ENCODE measurements around the gene LPP. TPM values are rescaled to one million over a fixed set of nuclear protein-coding genes. Genes with fewer than 3 reads are reported as not detected.
"Not testable (repeated sequence)": the region's sequence is repeated elsewhere in the genome, so short reads cannot be mapped to it uniquely, and the experiment has no call there.

LPP gene
- total RNA-seq, 6 experiments from 2014 or later = 41.5 to 90.5 (median 69.5) TPM

DNA sequence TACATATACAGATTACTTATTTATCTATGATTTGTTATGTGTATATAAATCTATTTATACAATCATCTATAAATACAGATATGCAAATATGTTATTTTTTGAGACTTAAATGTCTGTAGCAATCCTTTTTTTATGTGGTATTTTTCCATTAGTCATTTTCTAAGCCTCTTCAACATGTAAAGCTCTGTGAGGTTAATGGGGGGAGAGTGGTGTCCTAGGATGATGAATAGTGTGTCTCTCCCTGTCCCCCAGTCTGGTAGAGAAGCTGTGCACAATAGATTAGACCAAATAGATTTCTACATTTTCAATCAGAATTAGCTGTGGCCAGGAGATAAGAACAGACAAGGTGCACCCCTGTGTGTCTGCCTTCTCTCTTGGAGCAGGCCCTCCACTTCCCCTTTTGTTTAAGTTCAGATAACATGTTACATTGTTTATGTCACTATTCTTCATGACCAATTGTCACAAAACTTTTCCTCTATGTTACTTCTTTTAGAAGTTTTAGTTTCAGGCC lies 453.9 kb downstream of the LPP start:
- DNase-seq (no peak), ATAC-seq (no peak)
- Histone ChIP-seq H3K9me3 (no peaks in the 10 kb centered on the region), H3K27ac (no peak overlapping the region), H3K27me3 (no peaks in the 10 kb centered on the region), H3K4me3 (no peak overlapping the region), H3K4me1 (no peaks in the 10 kb centered on the region), H3K36me3 (peaks cover 0 to 17% (median 12%) of the 10 kb centered on the region in 4 donors)
- intact Hi-C loops (cut with DNase I) = no loop called here
- TF ChIP-seq, protein P1, sequence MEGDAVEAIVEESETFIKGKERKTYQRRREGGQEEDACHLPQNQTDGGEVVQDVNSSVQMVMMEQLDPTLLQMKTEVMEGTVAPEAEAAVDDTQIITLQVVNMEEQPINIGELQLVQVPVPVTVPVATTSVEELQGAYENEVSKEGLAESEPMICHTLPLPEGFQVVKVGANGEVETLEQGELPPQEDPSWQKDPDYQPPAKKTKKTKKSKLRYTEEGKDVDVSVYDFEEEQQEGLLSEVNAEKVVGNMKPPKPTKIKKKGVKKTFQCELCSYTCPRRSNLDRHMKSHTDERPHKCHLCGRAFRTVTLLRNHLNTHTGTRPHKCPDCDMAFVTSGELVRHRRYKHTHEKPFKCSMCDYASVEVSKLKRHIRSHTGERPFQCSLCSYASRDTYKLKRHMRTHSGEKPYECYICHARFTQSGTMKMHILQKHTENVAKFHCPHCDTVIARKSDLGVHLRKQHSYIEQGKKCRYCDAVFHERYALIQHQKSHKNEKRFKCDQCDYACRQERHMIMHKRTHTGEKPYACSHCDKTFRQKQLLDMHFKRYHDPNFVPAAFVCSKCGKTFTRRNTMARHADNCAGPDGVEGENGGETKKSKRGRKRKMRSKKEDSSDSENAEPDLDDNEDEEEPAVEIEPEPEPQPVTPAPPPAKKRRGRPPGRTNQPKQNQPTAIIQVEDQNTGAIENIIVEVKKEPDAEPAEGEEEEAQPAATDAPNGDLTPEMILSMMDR (IDR thresholded peaks at IDR 0.05) = no peak
- TF ChIP-seq POLR2A (IDR thresholded peaks at IDR 0.05) = no peak

DNA sequence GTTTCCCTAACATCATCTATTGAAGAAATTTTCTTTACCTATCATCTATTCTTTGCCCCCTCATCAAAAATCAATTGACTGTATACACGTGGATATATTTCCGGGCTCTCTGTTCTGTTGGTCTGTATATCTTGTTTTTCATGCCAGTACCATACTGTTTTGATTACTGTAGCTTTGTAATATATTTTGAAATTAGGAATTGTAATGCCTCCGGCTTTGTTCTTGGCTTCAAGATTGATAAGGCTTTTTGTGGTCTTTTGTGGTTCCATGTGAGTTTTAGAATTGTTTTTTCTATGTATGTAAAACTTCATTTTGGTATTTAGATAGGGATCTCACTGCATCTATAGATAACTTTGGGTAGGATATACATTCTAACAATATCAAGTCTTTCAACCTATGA lies 454.4 kb downstream of the LPP start:
- 92% methylated on average over 3 of the region's 3 CpGs for WGBS (ENCODE audit: insufficient coverage, low coverage, low lambda C conversion rate, missing lambda C conversion rate)
- no peaks in the 10 kb centered on the region for H3K9me3 ChIP-seq
- no peak for DNase-seq
- H3K27ac ChIP-seq = no peak overlapping the region
- H3K36me3 ChIP-seq = peaks cover 0 to 17% (median 12%) of the 10 kb centered on the region in 4 donors
- TF ChIP-seq POLR2A (IDR thresholded peaks at IDR 0.05) = no peak
- TF ChIP-seq, protein P1 (IDR thresholded peaks at IDR 0.05) = no peak
- H3K4me1 ChIP-seq = no peaks in the 10 kb centered on the region
- no peak overlapping the region for H3K4me3 ChIP-seq
- no peak for ATAC-seq
- no peaks in the 10 kb centered on the region for H3K27me3 ChIP-seq
- intact Hi-C loops (cut with DNase I) = no loop called here

DNA sequence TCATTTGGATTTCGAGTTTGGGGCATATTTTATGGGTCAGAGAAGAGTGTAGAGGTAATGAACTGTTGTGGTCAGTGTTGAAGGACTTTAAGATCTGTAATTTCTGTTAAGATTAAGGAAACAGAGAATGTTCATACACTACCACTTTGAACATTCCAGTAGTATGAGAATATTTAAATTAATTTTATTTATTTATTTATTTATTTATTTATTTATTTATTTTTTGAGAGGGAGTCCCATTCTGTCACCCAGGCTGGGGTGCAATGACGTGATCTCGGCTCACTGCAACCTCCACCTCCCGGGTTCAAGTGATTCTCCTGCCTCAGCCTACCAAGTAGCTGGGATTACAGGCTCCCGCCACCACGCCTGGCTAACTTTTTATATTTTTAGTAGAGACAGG lies 459.8 kb downstream of the LPP start:
- H3K4me1 ChIP-seq; H3K4me3 ChIP-seq; DNase-seq; intact Hi-C loops (cut with DNase I); H3K27ac ChIP-seq; H3K9me3 ChIP-seq; ATAC-seq; H3K27me3 ChIP-seq: not testable (repeated sequence)
- 97% methylated on average over 6 of the region's 6 CpGs for WGBS (ENCODE audit: insufficient coverage, low coverage, low lambda C conversion rate, missing lambda C conversion rate)
- peaks cover 0 to 17% (median 12%) of the 10 kb centered on the region in 4 donors for H3K36me3 ChIP-seq

DNA sequence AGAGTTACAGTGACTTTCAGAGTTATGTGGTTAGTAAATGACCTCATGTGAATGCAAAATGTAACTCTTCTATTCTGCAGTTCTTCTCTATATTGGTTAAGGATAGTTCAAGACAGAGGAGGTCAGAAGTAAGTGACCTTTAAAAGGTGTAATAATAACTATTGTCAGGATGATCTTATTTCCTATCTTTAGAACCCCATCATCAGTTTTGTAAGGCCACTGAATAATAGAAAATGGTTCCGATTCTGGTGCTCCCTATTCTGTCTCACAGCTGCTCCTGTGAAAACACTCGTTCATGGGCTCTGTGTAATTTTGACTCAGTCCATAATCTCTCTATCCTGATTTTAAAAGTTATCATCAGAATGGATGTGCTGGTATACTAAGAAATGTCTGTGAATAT lies 463.3 kb downstream of the LPP start:
- Histone ChIP-seq H3K9me3 (no peaks in the 10 kb centered on the region), H3K27ac (no peak overlapping the region), H3K27me3 (no peaks in the 10 kb centered on the region), H3K36me3 (no peaks in the 10 kb centered on the region), H3K4me1 (no peaks in the 10 kb centered on the region), H3K4me3 (no peak overlapping the region)
- intact Hi-C loops (cut with DNase I) = no loop called here
- ATAC-seq (no peak), DNase-seq (no peak)
- TF ChIP-seq, protein P1 (IDR thresholded peaks at IDR 0.05) = no peak
- no peak for TF ChIP-seq POLR2A (IDR thresholded peaks at IDR 0.05)
- 67% methylated on average over 2 of the region's 2 CpGs for WGBS (ENCODE audit: insufficient coverage, low coverage, low lambda C conversion rate, missing lambda C conversion rate)

DNA sequence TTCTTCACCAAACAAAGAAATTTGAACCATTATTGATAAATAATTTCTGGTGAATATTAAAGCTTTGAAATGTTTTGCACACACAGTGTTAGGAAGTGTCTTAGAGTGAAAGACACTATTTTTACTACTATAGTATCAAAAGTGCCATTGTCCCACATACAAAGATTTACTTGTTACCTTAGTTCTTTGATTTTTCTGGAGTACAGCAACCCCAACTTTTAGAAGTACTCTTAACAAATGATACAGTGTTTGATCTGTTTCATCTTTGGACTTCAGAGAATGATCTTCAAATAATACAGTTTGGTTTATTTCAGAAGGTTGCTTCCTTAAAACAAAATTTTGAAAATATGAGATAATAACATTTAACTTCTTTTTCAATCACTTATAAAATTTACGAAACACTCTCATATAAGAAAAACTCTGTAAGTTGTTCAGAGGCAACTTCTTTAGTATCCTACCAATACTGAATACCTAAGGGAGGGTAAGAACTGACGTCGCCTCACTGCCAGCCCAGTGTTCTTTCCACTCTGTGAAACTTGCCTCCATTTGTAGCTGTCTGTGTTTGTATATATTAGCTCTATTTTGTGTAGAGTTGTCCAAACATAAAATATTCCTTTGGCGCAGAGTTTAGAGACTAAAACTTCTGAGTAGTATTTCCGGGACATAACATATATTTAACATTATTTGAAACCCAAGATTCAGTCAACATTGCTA lies 464.2 kb downstream of the LPP start:
- DNase-seq (no peak), ATAC-seq (no peak)
- Histone ChIP-seq H3K27me3 (no peaks in the 10 kb centered on the region), H3K4me1 (peaks cover 0 to under 1% (median 0%) of the 10 kb centered on the region in 4 donors), H3K27ac (no peak overlapping the region), H3K4me3 (no peak overlapping the region), H3K9me3 (no peaks in the 10 kb centered on the region), H3K36me3 (no peaks in the 10 kb centered on the region)
- no peak for TF ChIP-seq POLR2A (IDR thresholded peaks at IDR 0.05)
- TF ChIP-seq, protein P1 (IDR thresholded peaks at IDR 0.05) = no peak
- intact Hi-C loops (cut with DNase I) = no loop called here
- 97% methylated on average over 5 of the region's 5 CpGs for WGBS (ENCODE audit: insufficient coverage, low coverage, low lambda C conversion rate, missing lambda C conversion rate)

Measured in right lobe of liver (tissue), 6 donors.